LNCaP clone FGC (cell line): Measurements from ENCODE around the gene EIF4B.

Experiments used
- DNase-seq: peaks from one replicate; pipeline ENCODE4 v3.0.0-alpha.2; 2011; ENCODE audit warnings: low read depth
- H3K4me3 ChIP-seq: 2 replicates; pipeline ENCODE4 v1.5.1; 2011; ENCODE audit warnings: mild to moderate bottlenecking, low read depth, low read length, control low read depth
- TF ChIP-seq, protein P1 (sequence below): IDR thresholded peaks from 2 replicates; pipeline ENCODE4 v1.5.1; 2012; ENCODE audit warnings: mild to moderate bottlenecking; ENCODE audit not compliant: control insufficient read depth, insufficient read depth; ENCODE audit errors: extremely low read depth

The EIF4B gene

DNA sequence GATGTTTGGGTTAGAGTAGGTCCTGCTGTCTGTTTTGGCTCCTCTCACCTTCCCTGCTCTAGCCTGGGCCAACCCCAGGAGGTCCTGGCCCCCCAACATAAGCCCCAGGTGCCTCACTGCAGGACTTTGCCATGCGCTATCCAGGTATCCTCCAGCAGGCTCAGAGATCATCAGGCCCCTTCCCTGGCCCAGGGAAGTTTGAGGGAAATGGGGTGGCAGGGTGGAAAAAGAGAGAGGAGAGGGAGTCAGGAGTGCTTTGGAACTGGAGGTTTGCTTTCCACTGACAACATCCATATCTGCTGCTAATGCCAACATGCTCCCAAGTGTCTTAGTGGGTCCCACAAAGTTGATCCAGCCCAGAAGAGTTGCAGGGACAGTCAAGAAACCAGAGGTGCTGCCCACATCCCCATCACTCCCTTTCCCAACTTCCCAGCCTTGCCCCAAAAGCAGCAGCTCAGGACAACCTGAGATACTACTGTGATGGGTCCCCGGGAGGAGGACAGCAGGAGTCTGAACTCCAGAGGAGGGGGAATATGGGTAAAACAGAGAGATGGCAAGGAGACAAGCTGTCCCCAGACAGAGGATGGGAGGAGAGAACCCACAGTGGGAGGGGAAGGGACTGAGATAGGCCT lies 44.3 kb downstream of the EIF4B start:
- TF ChIP-seq, protein P1, sequence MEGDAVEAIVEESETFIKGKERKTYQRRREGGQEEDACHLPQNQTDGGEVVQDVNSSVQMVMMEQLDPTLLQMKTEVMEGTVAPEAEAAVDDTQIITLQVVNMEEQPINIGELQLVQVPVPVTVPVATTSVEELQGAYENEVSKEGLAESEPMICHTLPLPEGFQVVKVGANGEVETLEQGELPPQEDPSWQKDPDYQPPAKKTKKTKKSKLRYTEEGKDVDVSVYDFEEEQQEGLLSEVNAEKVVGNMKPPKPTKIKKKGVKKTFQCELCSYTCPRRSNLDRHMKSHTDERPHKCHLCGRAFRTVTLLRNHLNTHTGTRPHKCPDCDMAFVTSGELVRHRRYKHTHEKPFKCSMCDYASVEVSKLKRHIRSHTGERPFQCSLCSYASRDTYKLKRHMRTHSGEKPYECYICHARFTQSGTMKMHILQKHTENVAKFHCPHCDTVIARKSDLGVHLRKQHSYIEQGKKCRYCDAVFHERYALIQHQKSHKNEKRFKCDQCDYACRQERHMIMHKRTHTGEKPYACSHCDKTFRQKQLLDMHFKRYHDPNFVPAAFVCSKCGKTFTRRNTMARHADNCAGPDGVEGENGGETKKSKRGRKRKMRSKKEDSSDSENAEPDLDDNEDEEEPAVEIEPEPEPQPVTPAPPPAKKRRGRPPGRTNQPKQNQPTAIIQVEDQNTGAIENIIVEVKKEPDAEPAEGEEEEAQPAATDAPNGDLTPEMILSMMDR: no peak
- no peak for DNase-seq
- H3K4me3 ChIP-seq: peak overlapping the region; percentile 48

DNA sequence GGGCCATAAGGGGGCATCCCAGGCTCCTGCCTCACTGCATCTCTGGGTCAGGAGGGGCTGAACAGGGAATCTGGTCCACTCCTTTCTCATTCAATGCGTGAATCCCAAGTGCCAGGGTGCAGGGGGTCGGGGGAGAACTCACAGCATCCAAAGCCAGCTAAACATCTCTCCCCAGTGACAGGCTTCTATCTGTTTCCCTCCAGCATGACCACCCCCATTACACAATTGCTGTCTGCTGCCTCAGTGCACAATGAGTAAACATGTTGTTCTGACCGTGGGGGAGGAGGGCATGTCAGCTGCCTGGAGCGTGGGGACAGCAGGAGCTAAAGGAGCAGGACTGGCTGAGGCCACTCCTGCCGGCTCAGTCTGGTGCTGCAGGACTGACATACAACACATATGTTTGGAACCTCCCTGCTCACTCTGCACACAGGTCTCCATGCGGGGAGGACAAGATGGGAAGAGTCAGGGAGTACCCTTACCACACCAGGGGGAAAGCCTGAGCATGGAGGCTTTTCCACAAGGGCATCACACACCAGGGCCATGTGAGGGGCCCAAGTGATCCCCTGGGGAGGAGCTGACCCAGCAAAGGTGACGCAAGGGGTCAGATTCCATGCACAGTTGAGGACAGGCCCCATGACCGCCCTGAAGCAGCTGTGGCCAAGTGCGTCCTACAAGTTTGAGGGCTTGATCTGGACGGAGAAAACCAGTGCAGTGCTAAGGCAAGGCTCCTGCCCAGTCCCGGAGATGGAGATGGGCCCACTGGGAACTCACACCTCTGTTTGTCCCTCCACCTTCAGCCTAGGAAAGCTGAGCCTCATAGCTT lies 45.0 kb downstream of the EIF4B start:
- TF ChIP-seq, protein P1: no peak
- H3K4me3 ChIP-seq: no peak overlapping the region
- DNase-seq: no peak

- H3K4me3 ChIP-seq: peak overlapping the region; percentile 30
- no peak for DNase-seq
- TF ChIP-seq, protein P1: no peak
Observed at GRCh38 chr12:53051881-53052412, 45.7 kb downstream of the EIF4B start.

GRCh38 chr12:53052419-53053217 lies 46.4 kb downstream of the EIF4B start:
- peak overlapping the region; percentile 69 for H3K4me3 ChIP-seq
- TF ChIP-seq, protein P1: no peak
- DNase-seq: no peak

DNA sequence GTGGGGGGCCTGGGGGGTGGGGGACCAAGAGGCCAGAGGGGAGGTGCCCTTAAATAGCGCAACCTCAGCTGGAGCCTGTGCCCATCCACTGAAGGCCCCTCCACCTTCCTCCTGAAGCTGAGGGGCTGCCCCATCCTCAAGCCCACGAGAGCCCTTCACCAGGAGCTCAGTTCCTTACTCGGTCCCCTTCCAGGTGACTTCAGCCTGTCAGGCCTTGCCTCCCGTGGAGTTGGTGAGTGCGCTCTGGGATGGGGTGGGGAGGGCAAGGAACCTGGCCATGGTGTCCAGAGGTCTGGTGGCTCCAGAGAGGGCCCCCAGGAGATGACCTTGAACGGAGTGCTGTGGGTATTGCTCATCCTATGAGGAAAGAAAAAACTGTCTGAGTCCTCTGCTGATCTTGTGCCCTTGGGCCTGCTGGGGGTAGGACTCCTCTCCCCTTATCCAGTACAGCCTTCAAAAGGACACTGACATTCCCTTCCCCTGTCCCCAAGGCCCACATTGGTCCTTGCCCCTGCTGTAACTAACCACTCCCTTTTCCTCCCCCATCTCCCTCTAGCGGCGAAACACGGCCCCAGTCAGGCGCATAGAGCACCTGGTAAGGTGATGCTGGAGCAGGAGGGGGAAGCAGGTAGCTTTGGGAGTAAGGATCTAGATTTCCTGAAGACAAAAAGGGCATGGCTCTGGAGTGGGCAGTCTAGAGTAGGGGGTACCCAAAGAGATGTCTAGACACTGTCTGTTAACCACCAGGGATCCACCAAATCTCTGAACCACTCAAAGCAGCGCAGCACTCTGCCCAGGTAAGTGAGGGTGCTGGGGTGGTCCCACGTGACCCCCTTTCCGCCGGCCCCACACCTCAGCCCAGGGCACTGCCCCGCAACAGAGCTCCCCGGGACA lies 47.2 kb downstream of the EIF4B start:
- TF ChIP-seq, protein P1: peak; percentile 89
- peak overlapping the region; percentile 69 for H3K4me3 ChIP-seq
- peak; percentile 71 for DNase-seq

GRCh38 chr12:53054112-53054878 lies 48.0 kb downstream of the EIF4B start:
- TF ChIP-seq, protein P1: no peak
- peak overlapping the region; percentile 69 for H3K4me3 ChIP-seq
- peak; percentile 89 for DNase-seq
